NCI-H1694 treated with DMSO at 0.1 percent for 48 hours (cell line): ENCODE results near the gene GRIN2A.

Experiments used
- DNase-seq: peaks from one replicate; lab custom pipeline; 2025; lab: John Stamatoyannopoulos, UW

The GRIN2A gene

DNA sequence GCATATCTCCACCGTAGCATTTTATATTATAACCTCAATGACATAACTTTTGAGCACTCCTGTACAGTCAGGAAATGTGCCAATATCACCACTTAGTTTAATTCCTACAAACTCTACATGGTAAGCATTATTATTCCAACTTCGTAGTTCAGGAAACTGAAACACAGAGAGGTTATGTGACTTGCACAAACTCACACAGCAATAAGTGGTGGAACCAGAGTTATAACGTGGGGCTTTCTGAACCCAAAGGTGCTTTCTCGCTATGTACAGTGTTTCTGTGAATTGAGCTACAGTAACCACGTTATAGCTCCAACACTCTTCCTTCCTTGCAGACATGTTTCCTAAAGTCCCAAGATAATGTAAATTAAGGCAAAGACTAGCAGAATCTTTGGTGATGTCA, 330.2 kb downstream of the GRIN2A start:
- no peak for DNase-seq

DNA sequence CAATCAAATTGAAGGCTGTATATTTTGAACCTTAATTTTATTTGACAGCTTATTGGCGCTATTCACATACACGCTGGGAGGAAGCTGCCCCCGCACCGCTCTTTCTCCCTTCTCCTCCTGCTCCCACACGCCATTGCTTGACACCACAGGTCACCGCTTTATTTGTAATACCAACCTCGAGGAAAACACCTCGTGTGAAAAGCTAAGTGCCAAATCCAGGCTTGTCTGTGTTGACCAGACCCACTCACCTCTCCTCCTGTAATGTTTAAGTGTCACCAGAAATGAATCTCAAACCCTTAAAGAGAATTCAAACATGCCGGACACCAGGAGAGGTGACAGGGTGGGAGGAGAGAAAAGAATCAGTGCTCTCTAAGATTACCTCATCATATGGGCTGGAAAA, 331.4 kb downstream of the GRIN2A start:
- no peak for DNase-seq

DNA sequence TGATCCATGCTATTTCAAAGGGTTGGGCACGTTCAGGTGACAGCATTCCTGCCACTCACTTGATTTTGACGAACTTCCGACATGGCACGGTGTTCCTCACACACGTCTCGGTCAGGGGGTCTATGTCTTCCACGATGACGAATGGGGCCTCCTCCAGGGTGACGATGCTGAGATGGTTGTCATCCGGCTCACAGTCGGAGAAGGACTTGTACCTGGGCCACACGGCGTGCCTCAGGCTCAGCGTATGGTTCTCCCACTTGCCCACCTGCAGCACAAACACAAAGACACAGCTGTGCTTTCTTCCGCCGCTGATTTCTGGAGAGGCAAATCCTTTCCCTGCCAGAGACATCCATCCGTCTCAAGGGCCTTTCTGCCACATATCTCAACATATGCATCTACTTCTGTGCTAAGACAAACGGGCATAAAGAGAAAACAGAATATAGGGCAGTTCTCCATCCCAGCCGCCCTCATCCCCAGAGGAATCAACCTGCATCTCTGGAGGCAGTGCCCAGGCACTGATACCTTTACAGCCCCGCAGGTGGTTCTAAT, 332.5 kb downstream of the GRIN2A start:
- no peak for DNase-seq

DNA sequence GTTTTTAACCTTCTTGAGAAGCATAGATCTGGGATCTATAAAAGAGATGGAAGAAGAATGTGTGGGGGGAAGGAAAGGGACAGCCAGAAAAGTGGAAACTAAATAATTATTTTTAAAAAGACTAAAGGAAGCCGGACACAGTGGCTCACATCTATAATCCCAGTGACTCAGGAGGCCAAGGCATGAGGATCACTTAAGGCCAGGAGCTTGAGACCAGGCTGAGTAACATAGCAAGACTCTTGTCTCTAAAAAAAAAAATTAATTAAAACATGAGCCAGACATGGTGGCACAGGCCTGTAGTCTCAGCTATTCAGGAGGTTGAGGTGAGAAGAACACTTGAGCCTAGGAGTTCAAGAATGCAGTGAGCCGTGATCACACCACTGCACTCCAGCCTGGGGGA, 335.1 kb downstream of the GRIN2A start:
- no peak for DNase-seq

DNA sequence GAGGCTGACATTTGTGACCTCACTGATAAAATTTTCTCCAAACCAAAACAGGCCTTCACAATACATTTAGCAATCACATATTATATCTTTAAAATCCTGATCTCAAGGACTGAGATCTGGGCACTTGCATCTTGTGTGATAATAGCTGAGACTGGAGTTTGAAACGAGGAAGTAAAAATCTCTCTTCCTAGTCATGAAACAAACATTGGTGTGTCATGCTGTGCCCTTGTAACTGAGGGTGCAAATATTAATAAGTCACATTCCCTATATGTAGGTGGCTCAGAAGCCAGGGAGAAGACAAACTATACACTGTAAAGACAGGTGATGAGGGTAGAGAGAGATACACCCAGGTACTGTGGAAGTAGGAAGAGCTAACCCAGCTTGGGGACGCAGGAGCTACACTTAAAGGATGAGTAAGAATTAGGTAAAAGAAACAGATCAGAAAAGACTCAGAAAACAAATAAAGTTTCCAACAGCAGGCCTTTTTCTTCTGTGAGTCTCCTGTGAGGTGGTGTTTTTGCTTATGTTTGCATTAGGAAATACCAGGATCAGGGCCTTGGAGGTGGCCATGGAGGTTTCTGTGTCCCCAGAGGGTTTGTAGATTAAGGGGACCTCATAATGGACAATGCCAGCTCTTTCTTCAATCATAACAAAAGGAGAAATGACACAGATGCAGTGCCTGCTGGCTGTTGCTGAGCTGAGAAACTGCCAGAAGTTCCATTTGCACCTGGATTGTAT, 335.7 kb downstream of the GRIN2A start:
- DNase-seq: no peak

DNA sequence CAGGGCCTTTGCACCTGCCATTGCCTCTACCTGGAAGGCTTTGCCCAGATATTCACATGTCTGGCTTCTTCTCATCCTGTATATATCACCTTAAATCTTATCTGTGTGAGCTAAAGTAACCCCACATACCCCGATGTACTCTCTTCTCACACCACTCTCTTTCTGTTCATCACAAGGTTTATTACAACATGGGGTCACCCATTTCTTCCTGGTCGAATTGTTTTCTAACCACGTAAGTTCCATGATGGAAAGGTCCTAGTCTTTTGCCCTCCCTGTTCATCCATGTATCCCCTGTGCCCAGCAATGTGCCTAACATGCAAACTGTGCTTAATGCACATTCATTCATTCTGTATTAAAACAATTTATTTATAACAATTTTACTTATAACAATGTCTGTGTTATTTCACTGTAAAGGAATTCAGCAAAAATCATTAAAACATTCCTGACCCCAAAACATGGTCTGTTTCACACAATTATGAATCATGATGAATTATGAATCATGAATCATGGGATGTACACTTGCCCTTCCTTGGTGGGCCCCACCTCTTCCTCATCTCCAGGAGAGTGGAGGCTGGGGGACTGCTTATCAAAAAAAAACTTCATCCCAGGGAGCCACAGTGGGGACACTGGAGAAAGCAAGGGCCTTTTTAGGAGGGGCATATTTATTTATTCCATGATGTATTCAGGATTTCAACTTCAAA, 336.4 kb downstream of the GRIN2A start:
- DNase-seq: no peak

DNA sequence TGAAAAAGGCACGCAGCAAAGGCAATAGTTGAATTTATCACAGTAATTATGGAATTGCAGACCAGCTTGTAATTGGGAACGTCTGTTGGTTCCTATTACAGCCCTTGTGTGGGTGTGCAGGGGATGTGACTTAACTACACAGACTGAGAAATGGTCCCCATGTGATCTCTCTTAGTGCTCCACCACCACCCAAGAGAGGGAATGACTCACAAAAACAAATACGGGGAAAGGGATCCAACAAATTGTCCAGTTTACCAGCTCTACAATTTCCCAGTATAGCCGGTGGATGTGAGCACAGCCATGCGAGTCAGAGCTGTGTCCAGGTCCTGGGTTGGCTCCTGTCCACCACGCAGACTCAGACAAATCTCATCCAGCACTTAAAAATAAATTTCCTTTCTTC, 337.9 kb downstream of the GRIN2A start:
- DNase-seq: no peak

DNA sequence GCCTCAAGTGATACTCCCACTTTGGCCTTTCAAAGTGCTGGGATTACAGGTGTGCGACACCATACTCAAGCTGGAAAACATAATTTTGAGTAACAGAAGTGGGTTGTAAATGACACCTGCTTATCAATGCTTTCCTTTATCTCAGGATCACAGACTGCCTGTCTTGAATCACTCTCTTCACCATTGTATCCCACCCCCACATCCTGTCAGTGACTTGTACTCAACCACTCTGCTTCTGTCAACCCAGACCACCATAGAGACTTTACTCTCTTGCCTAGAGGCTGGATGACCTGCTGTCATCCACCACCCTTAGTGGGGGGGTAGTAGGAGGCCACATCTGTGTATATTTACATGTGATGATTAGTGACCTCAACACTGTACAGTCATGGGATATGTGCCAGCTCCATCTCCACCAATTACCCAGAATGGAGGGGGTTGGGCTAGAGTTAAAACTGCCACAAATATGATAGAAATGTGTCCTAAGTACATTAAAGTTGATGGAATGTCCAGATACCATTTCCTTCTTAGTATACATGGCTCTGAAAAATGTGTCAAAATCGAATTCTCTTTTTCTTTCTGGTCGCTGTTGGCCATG, 338.7 kb downstream of the GRIN2A start:
- no peak for DNase-seq

DNA sequence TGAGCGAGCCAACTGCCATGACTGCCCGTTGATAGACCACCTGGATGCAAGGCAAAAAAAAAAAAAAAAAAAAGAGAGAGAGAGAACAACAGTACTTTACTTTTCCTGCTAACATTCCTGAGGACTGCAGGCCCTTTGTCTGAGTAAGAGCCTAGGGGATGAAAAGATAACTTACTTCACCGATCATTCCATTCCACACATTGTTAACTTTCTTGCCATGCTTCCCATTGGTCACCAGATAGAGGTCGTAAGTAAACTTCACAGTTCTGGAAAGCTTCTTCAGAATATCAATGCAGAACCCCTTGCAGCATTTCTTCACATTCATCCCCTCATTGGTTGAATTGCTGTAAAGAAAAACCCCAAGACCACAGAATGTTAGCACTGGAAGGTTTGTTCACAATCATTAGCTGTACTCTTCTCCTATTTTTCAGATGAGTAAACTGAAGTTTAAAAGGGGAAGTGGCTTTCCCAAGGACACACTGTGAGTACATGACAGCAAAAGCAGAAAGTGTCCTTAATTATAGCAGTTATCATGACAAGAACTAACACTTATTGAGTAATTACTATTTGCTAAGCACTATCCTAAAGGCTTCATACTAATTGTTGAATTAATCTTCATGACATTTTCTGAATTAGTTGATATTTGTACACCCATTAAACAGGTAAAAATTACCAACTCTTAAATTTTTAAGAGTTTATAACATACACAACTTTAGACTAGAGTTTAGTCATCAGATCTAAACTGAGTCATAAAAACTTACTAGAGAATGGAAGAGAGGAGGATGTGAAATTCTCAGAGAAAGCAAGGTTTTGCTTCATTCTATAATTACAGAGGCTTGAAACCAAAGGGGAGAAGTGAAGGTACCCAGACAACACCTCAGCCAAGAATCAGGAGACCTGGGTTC, 341.2 kb downstream of the GRIN2A start:
- no peak for DNase-seq

DNA sequence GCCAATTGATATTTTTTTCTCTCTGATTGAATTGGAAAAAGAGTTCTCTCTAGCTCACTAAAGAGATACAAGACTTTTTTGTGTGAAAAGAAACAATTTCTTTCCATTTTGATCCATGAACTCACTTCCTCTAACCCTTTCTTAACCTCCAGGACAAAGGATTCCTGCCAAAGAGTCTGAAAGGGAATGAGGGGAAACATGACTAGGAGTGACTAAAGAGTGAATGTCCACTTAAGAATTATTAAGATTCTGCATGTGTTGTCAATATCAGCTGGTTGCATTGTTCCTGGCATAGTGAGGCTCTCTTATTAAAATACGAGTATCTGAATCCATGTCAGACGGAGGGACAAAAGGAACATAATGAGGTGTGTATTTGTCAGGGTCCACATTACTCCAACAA, 344.7 kb downstream of the GRIN2A start:
- no peak for DNase-seq

DNA sequence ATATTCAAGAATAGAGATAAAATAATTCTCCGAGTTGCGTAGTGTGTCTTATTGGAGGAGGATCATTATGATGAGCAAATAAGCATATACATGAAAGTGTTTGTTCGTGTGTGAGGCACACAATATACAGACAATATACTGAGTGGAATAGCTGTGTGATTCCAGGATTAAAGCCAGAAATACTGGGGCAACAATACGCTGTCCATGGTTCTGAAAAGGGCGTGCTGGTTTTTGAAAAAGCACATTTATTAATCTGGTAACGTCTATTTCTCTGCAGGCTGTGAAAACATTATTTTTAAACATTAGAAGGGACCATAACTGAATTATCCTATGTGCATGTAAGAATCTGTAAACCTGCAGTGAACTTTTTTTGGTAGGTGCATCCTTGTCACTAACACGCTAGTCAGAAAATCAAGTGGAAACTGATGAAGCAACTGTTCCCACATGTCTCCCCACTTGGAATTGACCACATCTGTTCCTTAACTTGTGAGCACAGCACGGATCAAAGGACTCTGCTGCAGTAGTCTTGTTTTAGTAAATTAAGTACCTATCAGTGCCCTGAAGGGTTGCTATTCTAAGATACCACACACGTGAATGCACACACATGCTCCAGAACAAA, 346.0 kb downstream of the GRIN2A start:
- DNase-seq: no peak

DNA sequence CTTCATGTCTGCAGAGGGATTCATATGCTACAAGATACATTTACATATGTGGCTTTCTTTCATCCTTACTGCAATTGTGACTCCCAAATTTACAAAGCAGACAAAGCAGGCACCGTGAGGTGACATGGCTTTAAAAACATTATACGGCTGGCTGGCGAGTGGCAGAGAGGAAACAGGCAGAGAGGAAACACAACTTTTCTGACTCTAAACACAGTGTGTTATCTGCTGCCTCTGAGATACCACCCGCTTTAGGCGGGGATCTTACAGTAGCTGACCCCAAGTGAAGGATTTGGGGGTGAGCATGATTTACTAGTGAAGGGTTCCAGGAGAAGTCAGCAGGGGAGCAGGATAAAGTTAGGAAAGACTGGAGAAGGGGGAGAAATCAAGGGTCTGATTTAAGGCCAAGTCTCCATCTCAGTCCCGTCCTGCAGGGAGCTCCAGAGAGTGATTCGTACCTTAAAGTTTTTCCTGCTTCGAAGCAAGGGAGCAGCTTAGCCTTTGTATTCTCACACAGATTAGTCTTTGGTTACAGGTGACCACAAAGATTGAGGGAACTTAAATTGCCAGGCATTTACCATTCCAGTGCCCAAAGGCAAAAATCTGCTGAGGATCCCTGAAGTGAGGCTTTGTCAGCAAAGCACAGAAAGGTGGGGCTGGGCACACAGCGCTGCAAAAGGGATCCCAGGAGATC, 355.0 kb downstream of the GRIN2A start:
- no peak for DNase-seq

DNA sequence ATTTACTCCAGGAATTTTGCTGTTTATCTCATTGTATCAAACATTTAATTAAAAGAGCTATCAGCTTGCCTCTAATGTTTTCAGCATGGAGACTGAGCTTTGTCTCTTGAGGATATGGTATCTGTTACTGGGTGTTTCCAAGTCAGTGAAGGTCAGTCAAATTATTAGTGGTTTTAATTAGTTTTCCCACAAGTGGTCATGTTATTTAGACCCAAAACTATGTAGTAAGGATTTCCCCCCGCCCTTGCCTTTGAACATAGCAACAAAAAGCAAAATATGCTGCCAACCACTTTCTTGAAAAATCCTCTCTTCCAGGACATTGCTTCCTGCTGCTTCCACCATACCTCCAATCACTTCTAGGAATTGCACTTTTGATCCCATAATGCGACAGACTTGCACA, 355.6 kb downstream of the GRIN2A start:
- no peak for DNase-seq

DNA sequence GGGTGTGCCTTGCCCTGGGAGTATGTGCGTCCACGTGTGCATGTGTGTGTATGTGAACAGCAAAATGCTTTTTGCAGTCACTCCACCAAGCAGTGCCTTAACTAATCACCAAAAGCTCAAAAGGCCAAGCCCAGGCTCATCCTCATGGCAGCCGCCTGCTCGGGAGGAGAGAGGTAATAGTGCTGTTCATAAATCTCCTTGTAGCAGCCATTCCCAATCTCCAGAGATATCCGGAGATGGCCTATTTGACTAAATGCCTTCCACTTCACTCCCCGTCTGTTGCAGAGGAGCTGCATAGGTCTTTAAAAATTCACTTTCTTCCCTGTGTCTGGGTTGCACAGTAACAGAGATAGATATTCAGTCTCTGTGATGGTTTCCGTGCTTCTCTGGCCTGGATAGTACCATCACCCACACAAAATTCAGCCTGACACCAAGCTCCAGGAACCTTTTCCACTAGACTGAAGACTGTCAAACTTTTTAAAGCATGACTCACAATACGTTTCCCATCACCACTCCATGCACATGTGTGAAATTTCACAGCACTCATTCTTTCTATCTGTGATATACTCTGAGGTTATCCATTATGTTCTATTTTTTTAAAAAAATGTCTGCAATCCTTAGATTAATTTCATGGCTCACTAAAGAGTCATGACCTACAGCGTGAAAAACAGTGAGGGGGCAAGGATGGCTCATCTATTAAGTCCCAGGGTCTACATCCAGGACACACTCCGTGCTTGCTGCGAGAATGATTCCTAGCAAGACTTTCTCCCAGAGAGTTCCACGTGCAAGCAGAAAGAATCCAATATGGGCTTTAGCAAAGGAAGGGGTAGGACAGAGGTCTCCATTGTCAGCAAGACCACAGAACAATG, 357.8 kb downstream of the GRIN2A start:
- no peak for DNase-seq

DNA sequence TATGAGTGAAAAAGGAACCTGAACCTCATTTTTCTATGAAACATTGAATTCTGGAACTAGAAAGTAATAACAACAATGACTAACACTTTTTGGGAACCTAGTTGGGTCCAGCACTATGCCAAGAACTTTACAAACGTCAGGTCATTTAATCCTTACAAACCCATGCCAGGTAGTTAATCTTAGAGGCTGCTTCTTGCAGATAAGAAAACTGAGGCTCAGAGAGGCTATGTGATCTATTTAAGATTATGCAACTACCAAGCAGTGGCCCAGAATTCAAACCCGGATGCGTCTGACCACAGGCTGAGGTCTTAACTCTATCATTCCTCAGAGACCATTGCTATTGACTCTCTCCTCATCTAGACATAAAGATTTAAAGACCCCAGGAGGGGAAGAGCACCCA, 358.7 kb downstream of the GRIN2A start:
- DNase-seq: no peak

DNA sequence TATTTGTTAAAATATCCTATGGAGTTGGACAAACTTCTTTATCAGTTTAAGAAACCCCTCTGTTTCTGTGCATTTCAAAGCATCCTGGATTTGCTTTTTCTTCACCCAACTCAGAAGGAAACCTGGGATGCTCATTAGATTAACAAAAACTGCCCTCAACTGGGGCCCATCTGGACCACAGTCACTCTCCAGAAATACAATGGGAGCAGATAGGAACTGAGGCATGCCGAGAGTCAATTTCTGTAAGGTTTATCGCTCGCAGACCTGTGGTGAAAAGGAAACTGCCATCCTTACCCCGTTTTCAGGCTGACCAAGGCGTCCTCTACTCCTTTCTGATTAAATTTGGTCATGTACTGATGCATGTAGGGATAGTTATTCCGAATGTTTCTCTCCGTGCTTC, 360.3 kb downstream of the GRIN2A start:
- DNase-seq: no peak

DNA sequence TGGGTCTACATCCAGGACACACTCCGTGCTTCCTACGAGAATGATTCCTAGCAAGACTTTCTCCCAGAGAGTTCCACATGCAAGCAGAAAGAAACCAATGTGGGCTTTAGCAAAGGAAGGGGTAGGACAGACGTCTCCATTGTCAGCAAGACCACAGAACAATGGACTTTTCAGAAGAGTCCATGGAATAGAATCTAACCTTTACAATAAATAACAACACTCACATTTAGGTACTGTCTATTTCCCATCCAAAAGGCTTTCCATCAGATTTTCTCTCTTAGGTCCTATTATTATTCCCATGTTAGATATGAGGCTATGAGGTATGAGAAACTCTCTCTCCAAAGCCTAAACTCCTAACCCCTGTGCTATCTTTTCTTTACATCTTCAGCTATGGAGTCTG, 360.9 kb downstream of the GRIN2A start:
- DNase-seq: no peak

DNA sequence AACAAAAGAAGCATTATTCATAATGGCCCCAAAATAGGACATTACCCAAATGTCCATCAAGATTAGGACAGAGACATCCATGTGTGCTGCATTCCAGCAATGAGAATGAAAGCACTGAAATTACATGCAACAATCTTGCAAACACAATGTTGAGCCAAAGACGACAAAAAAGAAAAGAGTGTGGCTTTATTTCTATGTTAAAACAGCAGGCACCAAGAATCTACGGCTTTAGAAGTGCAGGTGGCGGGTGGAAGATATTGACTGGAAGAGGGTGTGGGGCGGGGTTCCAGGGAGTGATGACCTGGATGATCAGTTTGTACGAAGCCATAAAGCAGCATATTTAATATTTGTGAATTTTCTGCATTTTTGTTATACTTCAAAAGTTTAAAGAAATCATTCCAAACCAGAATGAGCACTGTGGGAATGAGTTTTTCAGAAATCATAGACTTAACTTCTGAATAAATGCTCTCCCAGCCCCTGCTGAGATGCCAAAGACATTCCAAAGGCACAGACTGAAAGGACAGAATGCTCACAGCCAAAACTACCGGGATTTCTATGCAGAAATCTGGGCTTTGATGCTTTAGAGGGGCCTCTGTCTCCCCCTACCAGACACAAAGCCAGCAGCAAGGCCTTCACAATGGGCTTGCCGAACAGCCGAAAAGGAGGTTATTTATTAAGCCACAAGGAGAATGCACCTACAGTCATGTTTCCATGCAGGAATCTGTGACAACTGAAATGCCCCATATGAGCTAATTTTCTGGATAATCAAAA, 361.6 kb downstream of the GRIN2A start:
- DNase-seq: no peak

DNA sequence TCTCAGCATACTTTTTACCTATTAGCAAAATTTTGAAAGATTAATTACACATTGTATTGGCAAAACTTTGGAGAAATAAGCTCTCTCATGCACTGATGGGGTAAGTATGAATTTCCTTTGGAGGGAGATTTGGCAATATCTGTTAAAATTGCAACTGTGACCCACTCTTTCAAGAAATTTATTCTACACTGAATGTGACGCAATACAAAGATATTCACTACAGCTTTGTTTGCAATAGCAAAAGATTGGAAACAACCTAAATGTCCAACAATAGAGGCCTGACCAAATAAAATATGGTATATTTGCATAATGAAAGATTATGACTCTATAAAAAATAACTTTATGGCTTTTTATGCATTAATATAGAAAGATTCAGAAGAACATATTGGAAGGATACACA, 363.5 kb downstream of the GRIN2A start:
- DNase-seq: no peak
